Fibroblast of lung (primary cell): ENCODE results near the gene MYO7A. TPM values are rescaled to one million over a fixed set of nuclear protein-coding genes. Genes with fewer than 3 reads are reported as not detected.
A peak's percentile ranks its signal among the peaks of the same experiment; 100 is the strongest.

Experiments used
- DNase-seq, 2 donors: peaks; one replicate each; pipeline versions ENCODE4 v3.0.0 to v3.0.0-alpha.2; 2010; ENCODE audit warnings: low read depth in 2 of 2
- H2AFZ ChIP-seq: 2 replicates; pipeline ENCODE4 v1.5.1; 2012; ENCODE audit warnings: low read length, control low read depth, inconsistent platforms
- H3K27ac ChIP-seq: 2 replicates; pipeline ENCODE4 v1.5.1; 2011; ENCODE audit warnings: low read length, control low read depth; ENCODE audit not compliant: insufficient read depth
- H3K27me3 ChIP-seq: 2 replicates; pipeline ENCODE4 v1.5.1; 2011; ENCODE audit warnings: mild to moderate bottlenecking, low read length; ENCODE audit not compliant: control insufficient read depth, insufficient read depth
- H3K36me3 ChIP-seq: 2 replicates; pipeline ENCODE4 v1.5.1; 2011; ENCODE audit warnings: low read length; ENCODE audit not compliant: control insufficient read depth, insufficient read depth
- H3K4me1 ChIP-seq: 2 replicates; pipeline ENCODE4 v1.5.1; 2011; ENCODE audit warnings: low read length; ENCODE audit not compliant: control insufficient read depth, insufficient read depth; ENCODE audit errors: extremely low read depth
- H3K4me2 ChIP-seq: 2 replicates; pipeline ENCODE4 v1.5.1; 2011; ENCODE audit warnings: low read length, control low read depth; ENCODE audit not compliant: insufficient read depth; ENCODE audit errors: extremely low read depth
- H3K4me3 ChIP-seq, 4 experiments: fragments of 200-600 bp in 1 of 4; sonication (generic) in 1 of 4; replicated peaks in 1 of 4; 2 replicates each; pipeline ENCODE4 v1.5.1; 2011 to 2016; ENCODE audit warnings: low read length in 4 of 4, low read depth in 3 of 4, mild to moderate bottlenecking in 3 of 4, control low read depth in 2 of 4, inconsistent platforms in 1 of 4, mixed read lengths in 1 of 4; ENCODE audit not compliant: insufficient read depth in 1 of 4; ENCODE audit errors: control extremely low read depth in 1 of 4
- H3K79me2 ChIP-seq: 2 replicates; pipeline ENCODE4 v1.5.1; 2012; ENCODE audit warnings: mild to moderate bottlenecking, low read length, inconsistent platforms; ENCODE audit not compliant: control insufficient read depth, insufficient read depth
- H3K9ac ChIP-seq: 2 replicates; pipeline ENCODE4 v1.5.1; 2011; ENCODE audit warnings: mild to moderate bottlenecking, low read length, control low read depth; ENCODE audit not compliant: insufficient read depth
- H3K9me3 ChIP-seq: 2 replicates; pipeline ENCODE4 v1.5.1; 2012; ENCODE audit warnings: low read depth, low read length; ENCODE audit not compliant: control insufficient read depth, insufficient read depth
- H4K20me1 ChIP-seq: 2 replicates; pipeline ENCODE4 v1.5.1; 2011; ENCODE audit warnings: low read length; ENCODE audit not compliant: control insufficient read depth, insufficient read depth; ENCODE audit errors: extremely low read depth
- CTCF ChIP-seq, 2 donors: IDR thresholded peaks in 1 of 2; conservative IDR thresholded peaks in 1 of 2; 1 replicate in 1 of 2; 2 replicates in 1 of 2; pipeline ENCODE4 v1.5.1; 2011 to 2012; ENCODE audit warnings: low read length in 2 of 2, control low read depth in 1 of 2, inconsistent platforms in 1 of 2, low read depth in 1 of 2, mild to moderate bottlenecking in 1 of 2
- EZH2 ChIP-seq: IDR thresholded peaks from 2 replicates; pipeline ENCODE4 v1.5.1; 2012; ENCODE audit warnings: low read length, control low read depth, mild to moderate bottlenecking; ENCODE audit errors: missing control alignments
- polyA plus RNA-seq, 2 donors: library from polyadenylated mRNA; depleted of rRNA in 1 of 2; stranded (reverse) in 1 of 2; unstranded in 1 of 2; fragments of >200 nt; gene quantifications; 2 replicates each; pipeline ENCODE4 v1.2.1, GENCODE V29; 2011 to 2012; ENCODE audit warnings: missing spikeins in 1 of 2
- total RNA-seq: library from RNA; depleted of rRNA; stranded (reverse); fragments of >200 nt; gene quantifications from 2 replicates; pipeline ENCODE4 v1.2.1, GENCODE V29; 2014

Gene MYO7A
- total and polyA plus RNA-seq, 2 donors (not counting 1 experiment from before 2014, with no cell fraction given) = 0.01 to 0.33 TPM

- Histone ChIP-seq H3K4me3 (no peak overlapping the region), H3K79me2 (no peaks in the 10 kb centered on the region), H3K27ac (no peak overlapping the region), H3K4me2 (no peak overlapping the region), H3K9me3 (no peaks in the 10 kb centered on the region), H3K27me3 (no peaks in the 10 kb centered on the region), H3K4me1 (peaks cover 26% of the 10 kb centered on the region), H4K20me1 (no peaks in the 10 kb centered on the region), H2AFZ (no peak overlapping the region), H3K36me3 (no peaks in the 10 kb centered on the region), H3K9ac (no peak overlapping the region)
- peak in 1 of 2 donors; percentile 52 for DNase-seq
- TF ChIP-seq EZH2 (no peak), CTCF (conservative IDR thresholded peaks at IDR 0.05 in 1 of 2, IDR thresholded peaks at IDR 0.05 in 1 of 2; ENCODE audit: low read depth in 1 of 2, low read length in 2 of 2) (no peak)
Measured at GRCh38 chr11:77104727-77105126, 23.3 kb upstream of the MYO7A start.

- TF ChIP-seq CTCF (conservative IDR thresholded peaks at IDR 0.05 in 1 of 2, IDR thresholded peaks at IDR 0.05 in 1 of 2; ENCODE audit: low read depth in 1 of 2, low read length in 2 of 2) (no peak), EZH2 (no peak)
- H3K79me2 ChIP-seq = no peaks in the 10 kb centered on the region
- H3K4me3 ChIP-seq = no peak overlapping the region
- peak in 1 of 2 donors; percentile 40 for DNase-seq
- H3K36me3 ChIP-seq = no peaks in the 10 kb centered on the region
- H3K27ac ChIP-seq = no peak overlapping the region
- no peak overlapping the region for H2AFZ ChIP-seq
- no peaks in the 10 kb centered on the region for H3K27me3 ChIP-seq
- no peak overlapping the region for H3K9ac ChIP-seq
- H4K20me1 ChIP-seq = no peaks in the 10 kb centered on the region
- peaks cover 30% of the 10 kb centered on the region for H3K4me1 ChIP-seq
- H3K9me3 ChIP-seq = no peaks in the 10 kb centered on the region
- H3K4me2 ChIP-seq = no peak overlapping the region
Measured at GRCh38 chr11:77106321-77106720, 21.7 kb upstream of the MYO7A start.

GRCh38 chr11:77106759-77107158, 21.3 kb upstream of the MYO7A start:
- H3K36me3 ChIP-seq = no peaks in the 10 kb centered on the region
- H3K4me1 ChIP-seq = peaks cover 30% of the 10 kb centered on the region
- H3K4me2 ChIP-seq = no peak overlapping the region
- DNase-seq = no peak
- no peak overlapping the region for H3K4me3 ChIP-seq
- H3K9me3 ChIP-seq = no peaks in the 10 kb centered on the region
- TF ChIP-seq CTCF (conservative IDR thresholded peaks at IDR 0.05 in 1 of 2, IDR thresholded peaks at IDR 0.05 in 1 of 2; ENCODE audit: low read depth in 1 of 2, low read length in 2 of 2) (no peak), EZH2 (no peak)
- no peaks in the 10 kb centered on the region for H4K20me1 ChIP-seq
- no peaks in the 10 kb centered on the region for H3K79me2 ChIP-seq
- no peak overlapping the region for H2AFZ ChIP-seq
- H3K27ac ChIP-seq = no peak overlapping the region
- H3K27me3 ChIP-seq = no peaks in the 10 kb centered on the region
- no peak overlapping the region for H3K9ac ChIP-seq
